Measurements from ENCODE around the gene SEPTIN6. TPM values are rescaled to one million over a fixed set of nuclear protein-coding genes. Genes with fewer than 3 reads are reported as not detected.
A peak's percentile ranks its signal among the peaks of the same experiment; 100 is the strongest.

Gene SEPTIN6
- total RNA-seq, 4 donors from 2014 or later: 6.1 to 15.0 (median 14.6) TPM

GRCh38 chrX:119721487-119721886, 28.5 kb upstream of the SEPTIN6 start:
- H3K27me3 ChIP-seq: no peaks in the 10 kb centered on the region
- no peaks in the 10 kb centered on the region for H3K9me3 ChIP-seq
- H3K4me1 ChIP-seq: no peaks in the 10 kb centered on the region
- TF ChIP-seq POLR2A (IDR thresholded peaks at IDR 0.05): no peak
- TF ChIP-seq, protein P1, sequence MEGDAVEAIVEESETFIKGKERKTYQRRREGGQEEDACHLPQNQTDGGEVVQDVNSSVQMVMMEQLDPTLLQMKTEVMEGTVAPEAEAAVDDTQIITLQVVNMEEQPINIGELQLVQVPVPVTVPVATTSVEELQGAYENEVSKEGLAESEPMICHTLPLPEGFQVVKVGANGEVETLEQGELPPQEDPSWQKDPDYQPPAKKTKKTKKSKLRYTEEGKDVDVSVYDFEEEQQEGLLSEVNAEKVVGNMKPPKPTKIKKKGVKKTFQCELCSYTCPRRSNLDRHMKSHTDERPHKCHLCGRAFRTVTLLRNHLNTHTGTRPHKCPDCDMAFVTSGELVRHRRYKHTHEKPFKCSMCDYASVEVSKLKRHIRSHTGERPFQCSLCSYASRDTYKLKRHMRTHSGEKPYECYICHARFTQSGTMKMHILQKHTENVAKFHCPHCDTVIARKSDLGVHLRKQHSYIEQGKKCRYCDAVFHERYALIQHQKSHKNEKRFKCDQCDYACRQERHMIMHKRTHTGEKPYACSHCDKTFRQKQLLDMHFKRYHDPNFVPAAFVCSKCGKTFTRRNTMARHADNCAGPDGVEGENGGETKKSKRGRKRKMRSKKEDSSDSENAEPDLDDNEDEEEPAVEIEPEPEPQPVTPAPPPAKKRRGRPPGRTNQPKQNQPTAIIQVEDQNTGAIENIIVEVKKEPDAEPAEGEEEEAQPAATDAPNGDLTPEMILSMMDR (IDR thresholded peaks at IDR 0.05): no peak
- H3K4me3 ChIP-seq (replicated peaks in 1 of 3): no peak overlapping the region
- intact Hi-C loops (cut with DNase I): no loop called here
- no peak for DNase-seq
- 86 to 91% methylated on average over 6 of the region's 6 CpGs for WGBS, 2 donors
- H3K36me3 ChIP-seq: no peaks in the 10 kb centered on the region
- no peak overlapping the region for H3K27ac ChIP-seq

DNA sequence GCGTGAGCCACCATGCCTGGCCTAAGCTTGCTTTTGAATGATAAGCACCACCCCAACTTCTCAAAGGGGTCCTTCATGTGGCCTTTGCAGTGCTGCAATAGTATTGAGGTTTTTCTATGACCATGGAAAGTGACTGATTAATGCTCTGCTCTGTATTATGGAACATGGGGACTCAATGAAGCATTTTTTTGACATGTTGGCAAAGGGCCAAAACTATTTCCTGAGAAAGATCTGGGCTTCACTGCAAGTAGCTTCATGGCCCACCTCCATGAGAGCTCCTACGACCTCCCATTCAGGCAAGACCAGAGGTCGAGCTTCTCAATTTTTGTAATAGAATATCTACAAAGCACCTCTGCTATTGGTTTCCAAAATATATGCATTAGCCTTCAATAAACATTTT, 16.7 kb upstream of the SEPTIN6 start:
- WGBS, 2 donors: 86 to 87% methylated on average over 2 to 3 of the region's 3 CpGs
- H3K36me3 ChIP-seq: no peaks in the 10 kb centered on the region
- DNase-seq: no peak

GRCh38 chrX:119708936-119709335, 16.0 kb upstream of the SEPTIN6 start:
- Histone ChIP-seq H3K36me3 (no peaks in the 10 kb centered on the region), H3K4me3 (replicated peaks in 1 of 3) (no peak overlapping the region), H3K4me1 (no peaks in the 10 kb centered on the region), H3K27ac (no peak overlapping the region), H3K27me3 (no peaks in the 10 kb centered on the region), H3K9me3 (no peaks in the 10 kb centered on the region)
- intact Hi-C loops (cut with DNase I): no loop called here
- no peak for DNase-seq
- no peak for TF ChIP-seq POLR2A (IDR thresholded peaks at IDR 0.05)
- TF ChIP-seq, protein P1 (IDR thresholded peaks at IDR 0.05): no peak
- WGBS, 2 donors: 83 to 95% methylated on average over 2 of the region's 2 CpGs

More for the DNA sequence above, 16.7 kb upstream of the SEPTIN6 start:
- H3K9me3 ChIP-seq: no peaks in the 10 kb centered on the region
- no peaks in the 10 kb centered on the region for H3K4me1 ChIP-seq
- H3K27me3 ChIP-seq: no peaks in the 10 kb centered on the region
- H3K4me3 ChIP-seq (replicated peaks in 1 of 3): no peak overlapping the region
- H3K27ac ChIP-seq: no peak overlapping the region
- TF ChIP-seq, protein P1 (IDR thresholded peaks at IDR 0.05): no peak
- no peak for TF ChIP-seq POLR2A (IDR thresholded peaks at IDR 0.05)
- intact Hi-C loops (cut with DNase I): no loop called here

GRCh38 chrX:119706616-119707015, 13.6 kb upstream of the SEPTIN6 start:
- Histone ChIP-seq H3K4me1 (no peaks in the 10 kb centered on the region), H3K4me3 (replicated peaks in 1 of 3) (no peak overlapping the region), H3K27ac (no peak overlapping the region), H3K27me3 (no peaks in the 10 kb centered on the region), H3K9me3 (no peaks in the 10 kb centered on the region), H3K36me3 (no peaks in the 10 kb centered on the region)
- intact Hi-C loops (cut with DNase I): no loop called here
- DNase-seq: no peak
- TF ChIP-seq POLR2A (IDR thresholded peaks at IDR 0.05): no peak
- TF ChIP-seq, protein P1 (IDR thresholded peaks at IDR 0.05): no peak
- 68 to 71% methylated on average over 5 of the region's 5 CpGs for WGBS, 2 donors

- intact Hi-C loops (cut with DNase I): loop anchor here (10.0 kb wide), 1 partner anchor 184 kb away; no protein-coding TSS in a partner anchor
- Histone ChIP-seq H3K27ac (no peak overlapping the region), H3K4me1 (no peaks in the 10 kb centered on the region), H3K9me3 (no peaks in the 10 kb centered on the region), H3K36me3 (no peaks in the 10 kb centered on the region), H3K27me3 (no peaks in the 10 kb centered on the region), H3K4me3 (replicated peaks in 1 of 3) (no peak overlapping the region)
- no peak for TF ChIP-seq POLR2A (IDR thresholded peaks at IDR 0.05)
- TF ChIP-seq, protein P1 (IDR thresholded peaks at IDR 0.05): peak in 5 of 6 experiments; percentile 36 to 55 (median 50)
- DNase-seq: peak; percentile 3
These were observed 5.9 kb upstream of the SEPTIN6 start for GRCh38 chrX:119698845-119699244.
